Stimulated activated CD8-positive, alpha-beta memory T cell treated with anti-CD3 and anti-CD28 coated beads, Interleukin-12 subunit alpha, Interleukin-12 subunit beta, amount 100 ng/mL, for 4 hours (primary cell): ENCODE data around the gene RNF34.

Experiments
- DNase-seq: peaks from one replicate; pipeline ENCODE4 v3.0.0-alpha.2; 2020; ENCODE audit warnings: low read depth

Gene RNF34

DNA sequence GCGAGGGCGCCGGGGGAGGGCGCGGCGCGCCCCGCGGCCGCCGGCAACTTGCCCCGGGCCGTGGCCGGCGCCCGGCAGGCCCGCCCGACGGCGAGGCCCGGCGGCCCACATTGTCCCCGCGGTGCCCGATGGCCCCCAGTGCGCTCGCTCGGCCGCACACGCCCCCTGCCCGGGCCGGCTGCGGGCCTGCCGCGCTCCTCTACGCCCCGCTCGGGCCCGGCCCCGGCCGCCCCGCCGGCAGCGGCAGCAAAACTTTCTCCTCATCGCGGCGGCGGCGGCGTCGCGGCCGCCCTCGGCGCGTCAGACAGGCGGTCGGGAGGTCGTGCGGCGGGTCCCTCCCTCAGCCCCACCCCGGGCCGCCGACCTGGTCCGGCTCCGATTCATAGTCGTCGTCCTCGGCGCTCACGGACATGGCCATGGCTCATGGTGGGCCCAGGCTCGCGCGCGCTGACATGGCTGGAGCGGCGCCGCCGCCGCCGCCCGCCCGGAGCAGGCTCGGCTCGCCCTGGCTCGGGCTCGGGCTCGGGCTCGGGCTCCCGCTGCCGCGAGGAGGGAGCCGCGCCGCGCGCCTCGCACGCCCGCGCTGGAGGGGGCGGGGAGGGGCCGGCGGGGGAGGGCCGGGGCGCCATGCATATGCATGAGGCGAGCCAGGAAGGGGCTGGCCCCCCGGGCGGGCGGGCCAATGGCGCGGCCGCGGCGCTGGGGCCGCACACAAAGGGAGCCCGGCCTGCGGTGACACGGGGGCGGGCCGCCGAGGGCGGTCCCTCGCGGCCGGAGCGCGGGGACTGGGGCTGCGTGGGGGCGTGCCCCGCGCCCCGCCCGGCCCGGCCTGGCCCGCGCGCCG lies 67.1 kb downstream of the RNF34 start:
- peak; percentile 87 for DNase-seq

DNA sequence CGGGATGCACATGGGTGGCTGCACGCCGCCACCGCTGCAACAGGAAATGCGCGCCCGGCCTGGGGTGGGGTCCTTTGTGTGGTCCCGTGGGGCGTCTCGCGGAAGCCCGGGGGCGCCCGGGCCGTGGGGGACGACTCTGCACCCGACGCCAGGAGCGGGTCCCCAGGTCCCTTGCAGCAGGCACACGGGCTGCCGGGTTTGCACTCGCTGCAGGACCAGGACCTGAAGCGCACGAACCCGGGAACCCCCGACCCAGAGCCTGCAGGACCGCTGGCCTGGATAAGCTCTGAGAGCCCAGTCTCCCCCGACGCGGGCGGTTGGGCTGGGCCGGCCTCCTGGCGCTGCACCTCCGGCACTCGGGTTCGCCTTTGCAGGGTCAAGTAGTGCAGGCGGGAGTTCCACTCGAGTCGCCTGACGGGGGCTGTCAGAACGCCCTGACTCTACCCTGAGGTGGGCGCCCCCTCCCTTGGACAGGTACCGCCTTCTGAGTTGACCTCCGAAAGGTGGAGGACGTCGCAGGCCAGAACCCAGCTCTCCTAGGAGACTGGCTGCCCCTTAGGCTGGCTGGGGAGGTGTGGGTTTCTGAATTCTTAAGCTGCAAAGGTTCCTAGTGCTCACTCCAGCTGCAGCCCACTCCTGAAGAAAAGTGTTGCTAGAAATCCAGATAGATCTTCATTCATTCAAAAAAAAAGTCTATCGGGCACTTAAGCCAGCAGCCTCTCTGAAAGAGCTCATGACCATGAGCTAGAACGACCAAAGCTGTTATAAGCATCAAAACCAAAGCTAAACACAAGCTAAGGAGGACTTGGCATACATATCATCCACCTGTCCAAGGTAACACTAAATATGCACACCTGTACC lies 68.0 kb downstream of the RNF34 start:
- peak; percentile 3 for DNase-seq

DNA sequence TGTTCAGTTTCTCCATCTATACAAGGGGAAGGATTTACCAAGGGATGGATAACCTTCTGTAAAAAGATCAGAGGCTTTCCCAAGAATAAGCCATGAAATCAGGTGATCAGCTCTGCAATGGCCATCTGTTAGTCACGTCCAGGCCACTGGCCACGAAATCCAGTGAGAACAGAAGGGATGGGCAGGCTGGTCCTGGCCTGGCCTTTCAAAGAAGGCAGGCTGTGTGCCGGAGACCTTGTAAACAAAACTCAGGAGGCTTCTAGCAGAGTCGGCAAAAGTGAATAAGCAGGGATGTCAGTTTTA lies 68.5 kb downstream of the RNF34 start:
- no peak for DNase-seq

DNA sequence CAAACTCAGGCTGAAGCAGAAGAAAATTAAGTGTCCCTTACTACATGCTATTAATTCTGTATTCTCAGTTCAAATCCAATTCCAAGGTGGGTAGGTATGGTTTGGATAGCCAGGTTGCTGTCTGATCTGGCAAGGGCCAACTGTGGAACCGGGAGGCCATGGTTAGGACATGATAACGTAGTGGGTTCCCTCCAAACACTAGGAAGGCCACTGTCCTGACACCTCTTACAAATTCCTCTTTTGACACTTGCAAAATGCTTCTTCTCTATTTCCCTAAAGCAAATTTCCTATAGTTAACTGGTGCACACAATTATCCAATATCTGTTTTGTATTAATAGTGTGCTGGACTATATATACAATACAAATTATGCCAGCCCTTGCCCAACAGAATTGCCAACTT lies 70.8 kb downstream of the RNF34 start:
- no peak for DNase-seq

DNA sequence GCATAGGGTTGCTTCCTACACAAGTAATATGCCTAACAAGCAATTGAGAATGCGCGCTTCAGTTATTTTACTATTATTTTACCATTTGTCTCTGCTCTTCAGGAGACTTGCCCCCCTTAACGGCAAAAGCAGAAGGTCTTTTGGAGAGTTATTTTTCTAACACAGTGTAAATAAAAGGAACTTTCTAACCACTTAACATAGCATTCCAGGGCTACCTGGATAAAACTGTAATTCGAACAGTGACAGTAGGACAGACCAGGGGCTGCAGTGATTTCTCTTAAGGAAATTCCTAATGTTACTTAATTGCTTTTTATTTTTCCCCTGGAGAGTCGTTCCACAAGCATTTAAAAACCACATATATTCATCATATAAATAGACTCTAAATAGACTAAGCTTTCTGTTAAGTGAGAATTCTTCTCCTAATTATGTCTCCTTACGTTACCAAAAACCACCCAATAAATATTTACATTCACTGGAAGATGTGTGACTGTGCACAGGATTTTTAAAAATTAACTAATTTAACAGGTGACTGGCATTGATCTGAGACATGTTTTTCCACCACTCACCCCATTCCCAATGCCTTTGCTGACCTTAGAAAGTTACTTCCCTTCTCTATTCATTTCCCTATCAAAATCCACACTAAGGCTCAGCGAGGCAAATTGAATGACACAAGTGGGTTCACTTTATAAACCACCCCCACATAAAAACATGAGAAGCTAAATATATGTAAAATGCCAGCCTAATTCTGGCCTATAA lies 72.4 kb downstream of the RNF34 start:
- DNase-seq = no peak
